ENCODE measurements around the gene RIMS3.
"Not testable (repeated sequence)": the region's sequence is repeated elsewhere in the genome, so short reads cannot be mapped to it uniquely, and the experiment has no call there.

Gene RIMS3

DNA sequence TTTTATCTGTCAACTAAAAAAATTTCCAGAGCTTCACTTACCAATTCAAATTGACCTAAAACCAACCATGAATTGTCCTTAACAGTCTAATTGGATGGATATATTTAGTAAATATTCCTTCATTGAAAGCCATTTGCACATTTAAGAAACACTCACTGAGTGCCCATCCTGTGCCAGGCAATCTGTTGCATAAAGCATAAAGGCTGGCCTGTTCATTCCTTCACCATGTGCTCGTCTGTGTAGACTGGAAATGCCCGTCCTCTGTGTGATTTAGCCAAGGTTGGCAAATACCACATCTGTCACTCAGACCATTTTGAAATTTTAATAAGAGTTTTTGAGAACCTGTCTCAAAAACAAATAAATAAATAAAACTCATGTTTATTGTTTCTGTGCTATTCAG is 76.9 kb downstream of the RIMS3 start:
- H3K4me3 ChIP-seq (ENCODE audit: low read depth, low read length), result no peak overlapping the region
- TF ChIP-seq, protein P1, sequence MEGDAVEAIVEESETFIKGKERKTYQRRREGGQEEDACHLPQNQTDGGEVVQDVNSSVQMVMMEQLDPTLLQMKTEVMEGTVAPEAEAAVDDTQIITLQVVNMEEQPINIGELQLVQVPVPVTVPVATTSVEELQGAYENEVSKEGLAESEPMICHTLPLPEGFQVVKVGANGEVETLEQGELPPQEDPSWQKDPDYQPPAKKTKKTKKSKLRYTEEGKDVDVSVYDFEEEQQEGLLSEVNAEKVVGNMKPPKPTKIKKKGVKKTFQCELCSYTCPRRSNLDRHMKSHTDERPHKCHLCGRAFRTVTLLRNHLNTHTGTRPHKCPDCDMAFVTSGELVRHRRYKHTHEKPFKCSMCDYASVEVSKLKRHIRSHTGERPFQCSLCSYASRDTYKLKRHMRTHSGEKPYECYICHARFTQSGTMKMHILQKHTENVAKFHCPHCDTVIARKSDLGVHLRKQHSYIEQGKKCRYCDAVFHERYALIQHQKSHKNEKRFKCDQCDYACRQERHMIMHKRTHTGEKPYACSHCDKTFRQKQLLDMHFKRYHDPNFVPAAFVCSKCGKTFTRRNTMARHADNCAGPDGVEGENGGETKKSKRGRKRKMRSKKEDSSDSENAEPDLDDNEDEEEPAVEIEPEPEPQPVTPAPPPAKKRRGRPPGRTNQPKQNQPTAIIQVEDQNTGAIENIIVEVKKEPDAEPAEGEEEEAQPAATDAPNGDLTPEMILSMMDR (IDR thresholded peaks at IDR 0.05; ENCODE audit: borderline replicate concordance, insufficient read depth, low read depth, low read length), result no peak

DNA sequence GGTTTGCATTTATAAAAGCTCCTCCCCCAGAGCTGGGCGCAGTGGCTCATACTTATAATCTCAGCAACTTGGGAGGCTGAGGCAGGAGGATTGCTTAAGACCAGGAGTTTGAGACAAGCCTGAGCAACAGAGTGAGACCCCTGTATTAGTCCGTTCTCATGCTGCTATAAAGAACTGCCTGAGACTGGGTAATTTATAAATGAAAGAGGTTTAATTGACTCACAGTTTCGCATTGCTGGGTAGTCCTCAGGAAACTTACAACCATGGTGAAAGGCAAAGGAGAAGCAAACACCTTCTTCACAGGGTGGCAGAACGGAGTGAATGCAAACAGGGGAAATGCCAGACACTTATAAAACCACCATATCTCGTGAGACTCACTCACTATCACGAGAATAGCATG is 81.5 kb downstream of the RIMS3 start:
- no peak overlapping the region for H3K4me3 ChIP-seq (ENCODE audit: low read depth, low read length)
- TF ChIP-seq, protein P1 (IDR thresholded peaks at IDR 0.05; ENCODE audit: borderline replicate concordance, insufficient read depth, low read depth, low read length), result no peak

DNA sequence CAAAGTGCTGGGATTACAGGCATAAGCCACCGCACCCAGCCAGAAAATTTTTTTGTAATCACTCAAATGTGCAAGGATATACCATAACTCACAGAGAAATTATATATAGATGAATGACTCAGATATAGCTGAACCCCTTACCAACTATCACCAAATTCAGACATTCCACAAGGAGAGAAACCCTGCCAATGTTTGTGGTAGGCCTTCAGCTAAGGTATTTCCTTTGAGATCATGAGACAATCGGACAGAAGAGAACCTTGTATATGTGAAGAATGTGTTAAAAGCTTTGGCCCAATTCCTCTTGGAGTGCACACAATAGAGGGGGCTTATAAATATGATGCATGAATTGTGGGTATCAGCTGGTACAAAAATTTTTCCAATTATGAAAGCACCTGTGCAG is 83.4 kb downstream of the RIMS3 start:
- TF ChIP-seq, protein P1 (IDR thresholded peaks at IDR 0.05; ENCODE audit: borderline replicate concordance, insufficient read depth, low read depth, low read length), result no peak

DNA sequence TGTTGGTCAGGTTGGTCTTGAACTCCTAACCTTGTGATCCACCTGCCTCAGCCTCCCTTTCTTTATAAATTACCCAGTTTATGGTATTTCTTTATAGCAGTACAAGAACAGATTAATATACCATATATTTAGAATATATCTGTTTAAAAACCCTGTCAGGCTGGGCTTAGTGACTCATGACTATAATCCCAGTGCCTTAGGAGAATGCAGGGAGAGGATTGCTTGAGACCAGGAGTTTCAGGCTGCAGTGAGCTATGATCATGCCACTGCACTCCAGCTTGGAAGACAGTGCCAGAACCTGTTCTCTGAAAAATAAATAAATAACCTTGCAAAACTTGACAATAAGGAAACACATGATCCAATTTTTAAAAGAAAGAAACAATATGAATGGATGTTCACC is 90.1 kb downstream of the RIMS3 start:
- H3K4me3 ChIP-seq (ENCODE audit: low read depth, low read length), result no peak overlapping the region
- TF ChIP-seq, protein P1 (IDR thresholded peaks at IDR 0.05; ENCODE audit: borderline replicate concordance, insufficient read depth, low read depth, low read length), result no peak

More for the DNA sequence above, 83.4 kb downstream of the RIMS3 start:
- H3K4me3 ChIP-seq (ENCODE audit: low read depth, low read length), result no peak overlapping the region

DNA sequence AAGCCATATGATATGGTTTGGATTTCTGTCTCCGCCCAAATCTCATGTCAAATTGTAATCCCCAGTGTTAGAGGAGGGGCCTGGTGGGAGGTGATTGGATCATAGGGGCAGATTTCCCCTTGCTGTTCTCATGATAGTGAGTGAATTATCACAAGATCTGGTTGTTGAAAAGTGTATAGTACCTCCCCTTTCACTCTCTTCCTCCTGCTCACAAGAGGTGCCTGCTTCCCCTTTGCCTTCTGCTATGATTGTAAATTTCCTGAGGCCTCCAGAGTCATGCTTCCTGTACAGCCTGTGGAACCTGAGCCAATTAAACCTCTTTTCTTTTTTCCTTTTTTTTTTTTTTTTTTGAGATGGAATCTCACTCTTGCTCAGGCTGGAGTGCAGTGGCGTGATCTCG is 90.7 kb downstream of the RIMS3 start:
- not testable (repeated sequence) for H3K4me3 ChIP-seq (ENCODE audit: low read depth, low read length)

Measured in GM12875 (cell line).